Stimulated activated CD8-positive, alpha-beta memory T cell treated with anti-CD3 and anti-CD28 coated beads, Interleukin-4, amount 100 ng/mL, for 24 hours (primary cell): ENCODE data around the gene SH2D1A.
"Not testable (repeated sequence)": the region's sequence is repeated elsewhere in the genome, so short reads cannot be mapped to it uniquely, and the experiment has no call there.

Source experiments
- DNase-seq: peaks from one replicate; pipeline ENCODE4 v3.0.0-alpha.2; 2020; ENCODE audit warnings: low read depth

Gene SH2D1A

DNA sequence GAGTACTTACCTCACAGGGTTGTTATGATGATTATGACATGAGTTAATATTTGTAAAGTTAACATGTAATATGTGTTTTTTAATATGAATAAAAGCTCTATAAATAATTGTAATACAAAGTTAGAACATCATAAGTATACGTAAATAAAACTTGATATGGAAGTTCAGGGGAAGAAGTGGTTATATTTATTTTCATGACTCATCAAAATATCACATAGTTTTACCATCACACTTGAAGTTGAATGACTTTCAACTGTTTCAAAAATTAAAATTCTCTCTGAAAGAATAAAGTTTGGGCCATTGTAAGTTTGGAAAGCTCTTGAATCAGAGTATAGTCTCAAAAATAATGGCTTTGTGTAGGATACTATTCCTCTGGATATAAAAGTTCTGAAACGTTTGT lies 8.3 kb downstream of the SH2D1A start:
- DNase-seq, result no peak

DNA sequence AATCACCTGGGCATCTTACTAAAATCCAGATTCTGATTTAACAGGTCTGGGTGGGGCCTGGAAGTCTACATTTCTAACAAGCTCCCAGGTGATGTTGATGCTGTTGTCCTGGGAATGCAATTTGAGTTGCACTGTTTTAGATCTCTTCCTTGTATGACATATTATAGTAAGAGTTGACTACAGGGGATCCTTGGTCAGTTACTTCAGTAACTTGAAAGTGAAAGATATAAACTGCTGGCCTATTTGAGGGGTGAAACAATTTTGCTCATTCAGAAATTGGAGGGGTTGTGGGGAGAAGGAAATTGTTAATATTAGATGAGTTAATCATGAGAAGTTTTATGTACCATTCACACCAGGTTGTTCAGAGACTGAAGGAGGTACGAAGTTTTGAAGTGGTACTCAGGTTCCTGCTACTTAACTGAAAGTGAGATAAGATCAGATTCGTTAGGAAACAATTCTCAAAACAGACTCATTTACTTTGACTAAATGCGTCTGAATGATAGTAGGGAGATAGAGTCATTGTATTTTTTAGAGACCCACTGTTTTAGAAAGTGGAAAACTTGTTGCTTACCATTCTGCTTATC lies 12.5 kb downstream of the SH2D1A start:
- no peak for DNase-seq

DNA sequence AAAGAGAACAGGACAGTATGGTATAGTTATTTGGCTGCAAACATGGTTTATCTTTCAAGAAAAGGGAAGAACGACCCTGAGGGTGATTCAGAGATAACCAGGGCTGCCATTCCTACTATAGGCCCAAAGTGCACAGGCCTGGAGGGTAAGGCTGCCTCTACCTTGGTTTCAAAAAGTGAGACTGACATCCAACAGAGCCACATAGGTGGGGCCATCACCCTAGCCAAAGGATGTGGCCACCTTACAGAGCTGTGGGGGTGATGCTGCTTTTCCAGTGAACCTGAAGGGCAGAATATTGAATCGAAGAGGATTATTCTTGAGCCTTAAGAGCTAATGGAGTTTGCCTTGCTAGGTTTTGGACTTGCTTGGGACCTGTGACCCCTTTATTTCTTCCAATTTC lies 15.7 kb downstream of the SH2D1A start:
- no peak for DNase-seq

DNA sequence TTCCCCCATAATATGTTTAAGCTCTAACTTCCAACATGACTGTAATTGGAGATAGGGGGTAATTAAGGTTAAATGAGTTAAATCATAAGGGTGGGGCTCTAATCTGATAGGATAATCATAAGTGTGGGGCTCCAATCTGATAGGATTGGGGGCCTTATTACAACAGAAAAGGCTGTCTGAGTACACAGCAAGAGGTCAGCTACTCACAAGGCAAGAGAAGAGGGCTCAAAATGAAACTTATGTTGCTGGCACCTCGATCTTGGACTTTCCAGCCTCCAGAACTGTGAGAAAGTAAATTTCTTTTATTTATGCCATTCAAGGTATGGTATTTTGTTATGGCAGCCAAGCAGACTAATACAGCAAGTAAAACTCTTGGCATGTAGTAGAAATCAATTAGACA lies 16.4 kb downstream of the SH2D1A start:
- no peak for DNase-seq

DNA sequence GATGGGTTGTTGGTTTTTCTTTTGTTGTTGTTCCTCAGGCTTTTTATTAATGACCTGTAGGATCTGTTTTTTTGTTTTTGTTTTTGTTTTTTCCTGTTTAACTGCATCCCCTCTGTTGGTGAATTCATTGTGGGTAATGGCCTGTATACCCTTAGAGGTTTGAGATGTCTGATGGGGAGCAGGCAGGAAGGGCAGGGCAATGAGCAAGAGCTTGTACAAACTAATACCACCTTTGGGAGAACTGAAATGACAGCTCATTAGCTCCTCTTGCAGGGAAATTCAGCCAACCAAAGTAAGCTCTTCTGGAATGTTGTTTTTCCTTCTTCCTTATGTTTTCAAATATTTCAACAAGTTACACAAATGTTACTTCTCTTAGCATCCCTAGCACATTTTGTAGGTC lies 23.4 kb downstream of the SH2D1A start:
- DNase-seq, result no peak

DNA sequence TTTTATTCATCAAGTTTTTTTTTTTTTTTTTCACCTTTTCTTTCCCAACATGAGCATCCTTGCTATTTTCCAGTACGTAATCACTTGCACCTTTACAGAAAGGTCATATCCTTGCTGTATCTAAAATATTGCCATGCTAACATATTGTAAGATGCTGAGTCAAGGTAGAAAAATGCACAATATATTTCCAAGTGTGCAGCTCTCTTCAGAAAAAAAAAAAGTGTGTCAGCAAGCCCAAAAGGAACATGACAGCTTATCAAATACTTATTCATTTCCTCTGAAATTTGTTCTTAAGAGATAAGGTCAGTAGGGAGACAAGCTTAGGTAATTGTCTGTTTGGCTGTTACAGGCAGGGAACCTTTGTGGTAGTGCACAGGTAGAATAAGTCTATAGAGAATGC lies 27.0 kb downstream of the SH2D1A start:
- DNase-seq, result no peak

DNA sequence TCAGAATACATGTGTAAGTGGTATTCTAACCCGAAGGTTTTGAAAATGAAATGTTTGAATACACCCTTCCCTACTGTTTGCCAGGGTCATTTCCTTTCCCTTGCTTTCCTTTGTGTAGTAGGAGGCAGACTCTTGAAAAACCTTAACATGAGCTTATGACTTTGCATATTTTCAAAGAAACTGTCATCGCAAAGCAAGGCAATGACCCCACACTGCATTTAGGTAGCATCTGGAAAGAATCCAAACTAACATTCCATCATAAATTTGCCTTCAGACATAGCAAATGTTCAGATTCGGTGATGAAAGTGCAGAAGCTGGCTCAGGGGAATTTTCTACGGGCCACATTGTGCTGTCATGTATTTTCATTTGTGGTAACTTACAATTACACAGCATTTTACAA lies 32.3 kb downstream of the SH2D1A start:
- DNase-seq, result no peak

DNA sequence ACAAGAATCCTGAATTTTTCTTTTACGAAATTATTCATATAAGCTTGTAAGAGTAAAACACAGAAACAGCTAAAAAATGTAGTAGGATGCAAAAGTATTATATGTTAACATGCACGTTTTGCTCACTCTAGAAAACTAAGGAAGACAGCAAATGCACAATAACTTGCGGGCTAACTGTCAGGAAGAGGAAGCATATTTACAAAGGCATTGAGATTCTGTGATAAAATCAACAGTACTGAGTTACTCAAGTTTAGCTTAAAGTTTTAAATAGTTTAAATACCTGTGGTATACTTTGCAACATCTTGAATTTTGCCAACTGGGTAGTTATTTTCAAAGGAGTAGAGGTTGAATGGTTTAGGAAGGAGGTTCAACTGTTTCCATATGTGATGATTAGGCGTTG lies 37.0 kb downstream of the SH2D1A start:
- DNase-seq, result no peak

DNA sequence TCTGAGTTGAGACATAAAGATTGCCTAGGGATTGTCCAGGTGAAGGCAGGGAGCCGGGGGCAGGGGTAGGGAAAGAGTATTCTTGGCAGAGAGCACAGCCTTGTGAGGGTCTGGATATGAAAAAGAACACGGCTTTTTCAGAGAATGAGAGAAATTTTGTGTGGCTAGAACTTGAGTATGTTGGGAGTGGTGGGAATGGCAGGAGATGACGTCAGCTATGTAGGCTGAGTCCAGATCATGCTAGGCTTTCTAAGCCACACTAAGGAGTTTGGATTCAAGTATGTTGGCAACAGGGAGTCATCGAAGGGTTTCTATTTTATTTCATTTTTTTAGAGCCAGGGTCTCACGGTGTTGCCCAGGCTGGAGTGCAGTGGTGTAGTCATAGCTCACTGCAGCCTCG lies 40.0 kb downstream of the SH2D1A start:
- no peak for DNase-seq

DNA sequence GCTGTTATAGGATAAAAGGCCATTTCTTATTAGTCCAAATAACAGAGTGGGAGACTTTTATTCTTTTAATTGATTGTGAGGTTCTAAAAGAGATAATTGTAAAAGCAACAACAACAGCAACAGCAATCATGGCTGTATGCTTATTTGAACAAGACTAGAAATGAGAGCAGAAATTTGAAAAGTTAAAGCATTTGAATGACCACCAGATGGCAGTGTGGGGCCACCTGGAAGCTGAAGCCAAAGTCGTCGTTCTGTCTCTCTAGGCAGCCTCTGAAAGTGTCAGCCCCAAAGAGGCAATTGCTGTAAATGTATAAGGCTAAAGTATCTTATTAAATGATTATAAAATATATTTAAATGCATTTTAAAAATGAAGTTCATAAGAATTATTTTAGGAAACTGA lies 42.2 kb downstream of the SH2D1A start:
- DNase-seq, result peak; percentile 37

DNA sequence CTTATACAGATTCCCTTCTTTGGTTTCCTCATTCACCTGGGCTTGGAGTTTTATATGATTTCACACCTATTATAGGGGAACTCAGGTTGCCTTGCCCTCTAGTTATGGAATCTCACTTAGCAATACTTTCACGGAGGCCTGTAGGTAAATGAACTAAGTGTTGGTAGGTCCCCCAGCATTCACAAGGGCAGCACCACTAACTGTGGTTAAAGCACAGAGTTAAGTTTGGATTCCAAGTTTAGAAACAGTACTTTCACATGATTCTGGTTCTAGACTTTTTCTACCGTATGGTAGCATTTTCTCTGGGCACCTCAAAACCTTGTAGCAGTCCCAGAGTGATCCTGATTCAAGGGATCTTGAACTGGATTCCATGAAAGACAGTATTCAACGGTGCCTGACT lies 46.4 kb downstream of the SH2D1A start:
- no peak for DNase-seq

DNA sequence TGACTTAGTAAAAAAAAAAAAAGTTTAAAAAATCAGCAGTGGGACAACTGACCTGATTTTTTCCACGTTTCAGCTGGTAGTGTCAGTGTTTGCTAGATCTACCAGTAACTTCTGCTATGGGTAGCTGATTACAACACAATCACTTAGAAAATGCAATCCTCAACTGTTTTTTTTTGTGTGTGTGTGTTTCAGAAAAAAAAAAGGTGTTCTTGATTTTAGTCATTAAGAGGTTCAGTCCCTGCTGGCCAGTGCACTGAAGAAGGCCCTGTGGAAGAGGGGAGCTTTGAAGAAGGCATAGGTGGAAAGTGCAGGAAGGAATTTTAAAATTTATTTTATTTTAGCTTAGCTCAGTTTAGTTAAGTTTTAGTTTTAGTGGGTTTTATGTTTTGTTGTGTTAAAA lies 46.9 kb downstream of the SH2D1A start:
- DNase-seq, result no peak

DNA sequence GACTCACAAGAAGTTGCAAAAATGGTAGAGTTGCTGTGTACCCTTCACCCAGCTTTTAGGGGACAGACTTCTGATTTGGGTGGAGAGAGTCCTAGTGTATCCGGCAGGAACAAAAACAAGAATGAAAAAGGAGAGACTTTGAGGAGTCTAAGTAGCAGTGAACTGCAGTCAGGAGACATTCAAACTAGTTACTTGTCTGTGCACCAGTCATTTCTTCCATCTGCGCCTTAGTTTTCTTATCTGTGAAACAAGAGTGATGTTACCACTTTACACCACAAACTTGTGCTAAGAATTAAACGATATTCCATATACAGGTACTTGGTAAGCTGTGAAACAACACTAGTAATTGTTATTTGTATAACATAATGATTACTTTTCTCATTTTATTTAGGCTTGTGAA lies 47.3 kb downstream of the SH2D1A start:
- no peak for DNase-seq

DNA sequence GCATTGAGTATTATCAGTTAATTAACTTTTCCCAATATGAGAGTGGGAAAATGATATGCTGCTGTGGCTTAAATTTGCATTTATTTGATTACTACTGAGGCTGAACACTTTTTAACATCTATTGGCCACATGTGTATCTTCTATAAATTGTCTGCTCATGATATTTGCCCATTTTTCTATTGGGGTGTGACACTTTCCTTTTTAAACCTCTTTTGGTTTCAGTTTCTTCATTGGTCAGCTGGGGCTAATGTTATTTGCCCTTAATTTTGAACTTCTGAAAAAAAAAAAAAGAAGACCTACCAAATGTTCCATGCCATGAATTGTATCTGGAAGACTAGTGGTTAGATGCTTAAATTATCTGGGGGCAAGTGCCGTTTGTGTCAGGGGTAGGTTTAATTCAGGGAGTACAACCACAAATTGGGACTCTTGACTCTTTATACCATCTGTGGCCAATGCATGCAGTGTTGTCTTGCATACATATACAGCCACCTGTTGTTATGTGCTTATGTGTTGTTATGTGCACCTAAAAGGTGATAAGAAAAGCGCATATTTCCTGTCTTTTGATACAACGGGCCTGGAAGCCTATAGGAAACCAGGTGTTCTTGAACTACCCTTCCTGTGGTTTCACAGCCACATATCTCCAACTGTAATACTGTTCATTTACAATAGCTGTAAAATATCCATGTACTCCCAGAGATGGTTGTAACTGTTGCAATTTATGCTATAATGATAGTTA lies 49.0 kb downstream of the SH2D1A start:
- no peak for DNase-seq

DNA sequence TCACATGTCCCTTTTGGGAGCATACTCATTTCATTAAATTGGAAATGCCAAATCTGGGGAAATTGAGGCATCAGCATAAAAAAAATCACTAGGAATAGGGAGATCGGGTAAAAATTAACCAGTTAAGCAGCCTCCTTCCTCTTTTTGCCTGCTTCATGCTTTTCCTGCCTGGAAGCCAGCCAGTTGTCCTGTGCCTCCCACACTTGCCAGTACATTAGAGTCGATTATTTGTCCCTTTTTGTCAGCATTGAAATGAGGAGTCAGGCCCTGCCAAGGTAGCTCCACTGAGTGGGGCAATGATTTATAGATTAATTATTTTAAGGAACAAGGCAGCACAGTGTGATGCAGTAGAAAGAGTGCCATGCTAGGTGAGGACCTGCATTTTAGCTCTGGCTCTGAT lies 55.3 kb downstream of the SH2D1A start:
- DNase-seq, result no peak

DNA sequence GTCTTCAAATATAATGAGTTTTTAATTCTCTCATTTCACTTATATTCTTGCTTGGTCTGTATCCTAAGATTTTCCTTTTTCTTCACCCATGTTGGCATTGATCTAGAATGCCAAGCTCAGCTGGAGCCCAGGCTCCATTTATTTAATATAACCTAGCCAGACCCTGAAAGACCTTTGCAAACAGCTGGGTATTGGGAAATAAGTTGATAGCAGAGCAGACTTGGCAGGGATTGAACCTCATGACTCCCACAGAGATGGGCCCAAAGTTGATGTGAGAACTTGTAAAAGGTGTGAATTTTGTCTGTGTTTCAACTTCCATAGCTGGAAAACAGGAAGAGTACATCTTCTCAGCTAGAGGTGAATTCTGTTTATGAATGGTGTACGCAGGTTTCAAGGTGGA lies 59.5 kb downstream of the SH2D1A start:
- DNase-seq, result no peak

DNA sequence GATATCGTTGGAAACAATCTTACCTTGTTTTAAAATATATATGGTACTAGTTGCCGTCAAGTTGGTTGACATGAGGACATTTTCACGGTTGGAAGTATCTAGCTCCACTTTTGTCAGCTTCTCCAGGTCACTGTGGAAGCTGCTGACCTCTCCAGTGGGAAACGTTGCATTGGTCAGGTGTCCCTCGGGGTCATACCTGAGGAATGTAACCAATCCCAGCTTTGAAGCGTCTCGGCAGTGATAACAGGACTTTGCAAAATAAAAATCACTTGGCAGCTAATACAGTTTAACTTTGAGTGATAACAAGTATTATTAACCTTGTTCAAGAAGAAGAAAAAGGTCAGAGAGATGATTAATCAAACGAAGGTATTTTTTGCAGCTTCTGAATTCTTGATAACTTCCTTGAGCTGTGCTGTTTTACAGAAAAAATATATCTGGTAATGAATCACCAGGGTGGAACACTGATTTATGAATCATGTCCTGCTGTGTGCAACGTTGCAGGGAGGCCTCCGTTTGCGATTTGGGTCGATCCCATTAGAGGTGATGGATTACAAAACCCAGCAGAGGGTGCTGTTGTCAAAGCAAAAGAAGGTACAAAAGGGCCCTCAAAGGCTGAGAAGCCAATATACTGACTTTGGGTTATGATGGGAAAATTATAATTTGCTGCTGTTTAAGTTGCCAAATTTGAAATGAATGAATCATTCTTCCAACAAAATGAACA lies 60.1 kb downstream of the SH2D1A start:
- DNase-seq, result peak; percentile 28

DNA sequence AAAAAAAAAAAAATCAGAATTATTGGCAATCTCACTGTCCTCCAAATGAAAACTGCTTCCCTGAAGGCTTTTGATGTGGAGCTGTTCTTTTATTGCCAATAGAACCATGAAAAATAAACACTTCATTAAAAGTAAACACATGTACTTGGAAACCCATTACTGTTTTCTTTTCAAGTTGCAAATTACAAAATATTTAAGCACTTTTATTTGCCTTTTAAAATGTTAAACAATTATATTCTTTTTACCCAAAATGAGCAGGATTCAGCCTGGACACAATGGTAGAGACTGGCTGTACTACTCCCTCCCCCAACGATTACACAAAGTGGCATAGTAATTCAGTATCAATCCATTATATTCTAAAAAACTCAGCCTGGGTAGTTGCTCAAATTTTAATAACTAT lies 60.9 kb downstream of the SH2D1A start:
- DNase-seq, result no peak

DNA sequence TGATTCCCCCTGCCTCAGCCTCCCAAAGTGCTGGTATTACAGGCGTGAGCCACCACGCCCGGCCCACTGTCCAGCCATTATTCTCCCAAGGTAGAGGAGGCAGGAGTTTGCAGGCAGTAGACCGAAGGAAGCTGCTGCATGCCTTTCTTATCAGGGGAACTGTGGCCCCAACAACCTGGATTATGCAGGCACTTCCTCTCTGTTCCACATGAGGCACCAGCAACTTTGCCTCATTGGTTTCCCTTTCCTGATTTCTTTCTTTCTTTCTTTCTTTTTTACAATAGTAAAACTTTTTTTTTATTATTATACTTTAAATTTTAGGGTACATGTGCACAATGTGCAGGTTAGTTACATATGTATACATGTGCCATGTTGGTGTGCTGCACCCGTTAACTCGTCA lies 62.0 kb downstream of the SH2D1A start:
- not testable (repeated sequence) for DNase-seq

DNA sequence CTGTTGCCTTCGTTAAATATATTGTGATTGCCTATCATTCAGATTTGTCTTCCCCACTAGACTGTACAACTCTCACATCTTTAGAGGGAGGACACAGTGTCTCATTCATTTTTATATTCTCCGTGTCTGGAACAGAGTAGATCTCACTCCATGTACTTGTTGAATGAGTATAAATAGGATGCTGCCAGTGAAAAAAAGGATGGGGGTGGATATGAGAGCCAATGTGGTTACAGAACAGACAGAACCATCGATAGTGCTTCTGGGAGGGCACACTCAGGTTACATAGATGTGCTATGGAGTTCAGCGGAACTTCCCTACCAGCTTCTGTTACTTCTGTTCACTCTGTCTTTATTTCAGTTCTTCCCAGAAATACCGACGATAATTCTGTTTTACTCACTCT lies 66.9 kb downstream of the SH2D1A start:
- DNase-seq, result no peak

DNA sequence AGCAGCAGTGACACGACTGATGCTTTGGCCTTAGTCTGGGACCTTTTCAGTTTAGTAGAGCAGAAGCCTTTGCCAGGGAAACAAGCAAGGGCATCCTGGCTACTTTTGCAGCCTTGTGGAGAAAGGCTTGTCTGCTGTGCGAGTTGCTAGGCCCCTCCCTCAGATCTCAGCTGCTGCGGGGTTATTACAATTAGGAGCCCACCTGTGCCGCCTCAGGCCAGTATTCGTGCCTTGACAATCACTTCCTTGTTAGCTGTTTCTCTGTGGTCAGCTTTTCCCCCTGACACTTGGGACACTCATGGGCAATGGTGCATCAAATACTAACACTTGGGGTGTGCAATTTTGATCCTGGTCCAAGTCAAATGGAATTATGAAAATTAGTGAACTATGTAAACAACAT lies 67.9 kb downstream of the SH2D1A start:
- DNase-seq, result no peak

DNA sequence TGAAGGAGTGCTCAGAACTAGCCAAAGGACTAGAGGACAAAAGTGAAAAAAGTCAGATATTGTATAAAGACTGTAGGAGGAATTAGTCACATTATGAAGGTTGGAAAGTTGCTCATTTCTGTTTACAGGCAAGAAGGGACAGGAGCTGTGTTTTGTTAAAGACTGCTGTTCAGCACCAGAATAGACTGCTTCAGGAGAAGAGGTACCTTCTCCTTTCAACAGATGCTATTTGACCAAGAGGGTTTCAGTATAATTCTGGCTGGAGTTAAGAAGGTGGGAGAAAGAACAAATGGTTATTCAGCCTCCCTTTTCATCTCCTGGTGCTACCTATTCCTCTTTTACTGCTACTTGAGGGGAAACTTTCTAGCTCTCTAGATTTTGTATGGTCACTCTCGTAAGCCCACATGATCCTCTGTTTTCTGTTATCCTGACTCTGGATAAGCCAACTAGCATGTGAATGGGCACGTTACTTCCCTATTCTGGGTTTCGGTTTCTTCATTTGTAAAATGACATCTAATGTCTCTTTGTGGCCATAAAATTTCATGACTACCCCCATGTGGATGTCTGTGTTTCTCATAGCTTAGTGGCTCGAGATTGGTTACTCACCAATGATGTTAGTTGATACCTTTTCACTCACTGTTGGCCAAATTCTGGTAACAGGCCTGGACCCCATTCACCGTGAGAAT lies 68.9 kb downstream of the SH2D1A start:
- DNase-seq, result no peak
